Ammon's horn (tissue), 1 donor: Measurements from ENCODE around the gene RDH14.

Source experiments
- DNase-seq: peaks from one replicate; pipeline ENCODE4 v3.0.0-alpha.2; 2016; ENCODE audit warnings: low spot score

The RDH14 gene

DNA sequence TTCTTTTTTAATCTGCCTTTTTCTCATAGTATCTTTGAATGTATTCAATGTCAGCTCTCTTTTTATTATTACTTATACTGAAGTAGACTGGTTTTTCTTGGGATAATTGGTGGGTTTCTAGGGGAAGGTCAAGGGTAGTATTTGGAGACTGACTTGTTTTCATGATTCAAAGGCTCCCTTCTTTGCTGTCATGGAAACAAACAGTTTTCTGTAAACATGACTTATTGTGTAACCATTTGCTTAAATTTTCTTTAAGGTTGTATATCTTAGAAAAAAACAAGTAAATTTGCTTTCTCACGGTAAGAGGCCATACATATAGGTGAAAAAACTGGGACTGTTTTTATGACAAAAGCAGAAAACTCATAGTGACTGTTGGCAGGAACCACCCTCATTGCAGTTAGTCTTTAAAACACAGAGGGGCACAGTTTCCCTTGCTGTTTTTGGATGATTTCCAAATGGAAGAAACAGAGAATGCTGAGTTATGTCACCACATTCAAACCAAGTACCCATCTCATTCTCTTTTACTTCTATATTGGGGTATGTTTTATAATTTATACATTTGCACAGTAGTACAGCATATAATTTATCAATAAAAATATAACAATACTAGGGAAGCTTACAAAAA is 5.8 kb upstream of the RDH14 start:
- DNase-seq, result no peak

DNA sequence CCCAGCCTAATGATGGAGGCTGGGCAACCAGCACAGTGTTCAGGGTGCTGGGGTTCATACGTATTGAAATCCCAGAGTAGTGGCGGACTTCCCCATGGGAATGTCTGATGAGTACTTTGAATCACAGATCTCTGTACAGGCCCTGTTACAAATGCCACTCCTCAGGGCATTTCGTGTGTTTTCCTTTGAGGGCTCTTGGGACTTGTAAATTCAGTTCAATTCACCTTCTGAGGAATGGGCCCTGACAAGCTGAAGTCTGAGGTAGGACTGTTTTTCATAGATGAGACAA is 288 bp upstream of the RDH14 start:
- DNase-seq, result no peak

GRCh38 chr2:18559531-18560030 is 872 bp downstream of the RDH14 start:
- DNase-seq, result no peak

- no peak for DNase-seq
Measured at GRCh38 chr2:18558458-18558857, 2.0 kb downstream of the RDH14 start.

GRCh38 chr2:18557121-18557520 is 3.3 kb downstream of the RDH14 start:
- no peak for DNase-seq

GRCh38 chr2:18552351-18553077 is 7.9 kb downstream of the RDH14 start:
- no peak for DNase-seq

DNA sequence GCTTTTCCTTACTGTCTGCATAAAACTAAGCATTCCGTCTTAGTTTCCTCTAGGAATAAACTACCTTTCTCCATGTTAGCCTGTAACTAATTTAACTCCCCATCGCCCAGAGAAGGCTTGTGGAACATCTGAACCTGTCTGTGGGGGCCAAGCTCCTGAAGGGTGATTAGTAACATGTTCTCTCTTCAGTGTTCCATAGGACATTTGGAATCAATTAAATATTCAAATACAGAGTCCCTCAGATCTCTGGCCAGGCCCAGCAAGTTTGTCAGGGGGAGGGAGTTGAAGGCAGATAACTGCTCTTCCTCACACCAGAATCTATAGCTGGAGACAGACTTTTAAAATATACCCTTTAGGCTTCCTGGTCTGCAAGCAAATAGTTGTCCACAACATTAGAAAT is 8.8 kb downstream of the RDH14 start:
- DNase-seq, result no peak

- DNase-seq, result no peak
Measured at GRCh38 chr2:18551169-18551568, 9.3 kb downstream of the RDH14 start.

GRCh38 chr2:18550433-18550832 is 10.0 kb downstream of the RDH14 start:
- DNase-seq, result no peak

GRCh38 chr2:18549083-18549482 is 11.4 kb downstream of the RDH14 start:
- DNase-seq, result no peak

DNA sequence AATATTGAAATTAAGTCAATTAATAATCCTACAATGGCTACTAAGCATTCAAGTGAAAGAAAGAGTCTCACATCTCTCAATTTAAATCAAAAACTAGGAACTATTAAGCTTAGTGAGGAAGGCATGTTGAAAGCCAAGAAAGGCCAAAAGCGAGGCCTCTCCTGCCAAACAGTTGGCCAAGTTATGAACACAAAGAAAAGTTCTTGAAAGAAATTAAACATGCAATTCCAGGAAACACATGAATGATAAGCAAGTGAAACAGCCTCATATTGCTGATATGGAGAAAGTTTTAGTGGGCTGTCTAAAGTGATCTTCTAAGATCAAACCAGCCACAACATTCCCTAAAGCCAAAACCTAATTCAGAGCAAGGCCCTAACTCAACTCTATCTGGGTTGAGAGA is 11.8 kb downstream of the RDH14 start:
- DNase-seq, result no peak

GRCh38 chr2:18546567-18546966 is 13.9 kb downstream of the RDH14 start:
- DNase-seq, result no peak

DNA sequence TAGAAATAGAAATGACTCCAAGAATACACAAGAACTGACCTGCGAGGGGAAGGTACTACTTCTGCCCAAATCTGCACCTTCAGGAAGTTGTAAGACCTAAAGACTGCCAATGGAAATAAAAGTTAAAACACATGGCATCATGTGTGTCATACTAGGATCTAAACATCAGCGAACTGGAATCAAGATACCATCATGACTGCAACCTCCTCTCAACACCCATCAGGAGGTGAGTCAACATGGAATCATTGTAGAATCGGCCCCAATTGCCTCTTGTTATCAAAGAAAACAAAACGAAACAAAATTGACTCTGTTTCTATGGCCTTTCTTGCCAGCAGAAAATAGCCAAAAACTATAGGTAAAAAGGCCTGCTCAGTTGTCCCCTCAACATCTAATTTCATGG is 15.1 kb downstream of the RDH14 start:
- DNase-seq, result no peak

DNA sequence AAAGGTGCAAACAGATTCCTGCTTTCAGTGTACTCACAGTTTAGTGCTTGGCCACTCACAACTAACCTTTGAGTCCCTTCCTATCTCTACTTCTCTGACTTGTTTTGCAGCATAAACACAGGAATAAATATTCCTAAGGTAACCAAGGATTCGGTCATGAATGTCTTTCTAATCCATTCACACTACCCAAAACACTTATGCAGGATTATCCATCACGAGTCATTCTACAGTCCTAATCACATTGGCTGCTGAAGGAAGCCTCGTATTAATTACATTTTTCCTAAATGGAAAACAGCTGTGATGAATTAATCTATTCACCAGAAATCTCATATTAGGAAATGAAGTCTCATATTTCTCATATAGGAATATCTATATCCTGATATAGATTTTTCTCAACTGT is 16.3 kb downstream of the RDH14 start:
- DNase-seq, result no peak

- no peak for DNase-seq
Measured at GRCh38 chr2:18540872-18541271, 19.6 kb downstream of the RDH14 start.

DNA sequence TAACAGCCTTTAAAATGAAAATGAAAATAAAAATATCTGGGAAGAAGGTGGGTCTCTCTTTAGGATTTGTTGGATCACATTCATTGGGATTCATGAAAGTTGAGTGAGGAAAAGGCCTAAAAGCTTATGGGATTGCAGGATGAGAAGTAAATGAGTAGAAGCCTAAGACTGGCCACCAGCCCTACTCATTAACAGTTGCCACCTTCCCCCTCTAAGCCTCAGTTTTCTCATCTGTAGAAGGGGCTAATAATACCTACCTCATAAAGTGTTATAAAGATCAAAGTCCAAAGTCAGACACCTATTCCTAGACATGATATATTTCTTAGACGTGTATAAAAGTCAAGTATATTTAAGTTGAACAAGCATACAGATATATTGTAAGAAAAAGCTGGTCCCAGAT is 23.8 kb downstream of the RDH14 start:
- no peak for DNase-seq

GRCh38 chr2:18536100-18536499 is 24.4 kb downstream of the RDH14 start:
- DNase-seq, result no peak

DNA sequence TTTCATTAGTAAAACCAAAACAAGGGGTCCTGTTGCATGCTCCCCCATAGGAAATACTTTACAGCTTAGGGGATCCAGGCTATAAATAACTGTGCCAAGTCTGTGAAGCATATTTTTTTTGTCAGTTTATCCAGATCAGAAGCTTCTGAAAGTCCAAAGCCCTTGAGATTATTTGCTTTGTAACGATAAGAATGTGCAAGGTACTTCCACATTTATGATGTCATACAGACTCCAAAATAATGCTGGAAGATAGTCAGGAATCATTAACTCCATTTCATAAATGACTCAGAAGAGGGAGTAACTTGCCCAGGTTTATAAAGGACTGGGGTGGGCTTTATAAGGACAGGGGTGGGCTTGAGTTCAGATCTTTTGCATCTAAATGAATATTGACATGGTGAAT is 29.3 kb downstream of the RDH14 start:
- DNase-seq, result no peak

GRCh38 chr2:18527822-18528221 is 32.6 kb downstream of the RDH14 start:
- no peak for DNase-seq

DNA sequence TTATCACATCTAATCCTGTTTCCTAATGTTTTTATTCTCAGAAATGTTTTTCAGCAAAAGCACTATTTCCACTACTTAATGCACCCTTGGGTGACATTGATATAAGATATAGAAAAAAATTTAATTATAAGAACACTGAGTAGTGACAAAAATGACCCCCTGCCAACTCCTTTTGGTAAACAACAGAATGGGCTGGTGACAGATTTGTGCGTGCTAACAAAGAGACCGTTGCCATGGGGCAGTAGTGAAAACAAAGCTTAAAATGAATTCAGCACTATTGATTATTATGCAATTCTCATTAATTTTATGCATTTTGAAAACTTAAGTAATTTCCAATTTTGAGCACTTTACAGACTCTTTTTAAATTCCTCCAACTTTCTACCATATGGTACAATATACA is 33.1 kb downstream of the RDH14 start:
- no peak for DNase-seq

GRCh38 chr2:18526429-18526828 is 34.0 kb downstream of the RDH14 start:
- DNase-seq, result no peak

DNA sequence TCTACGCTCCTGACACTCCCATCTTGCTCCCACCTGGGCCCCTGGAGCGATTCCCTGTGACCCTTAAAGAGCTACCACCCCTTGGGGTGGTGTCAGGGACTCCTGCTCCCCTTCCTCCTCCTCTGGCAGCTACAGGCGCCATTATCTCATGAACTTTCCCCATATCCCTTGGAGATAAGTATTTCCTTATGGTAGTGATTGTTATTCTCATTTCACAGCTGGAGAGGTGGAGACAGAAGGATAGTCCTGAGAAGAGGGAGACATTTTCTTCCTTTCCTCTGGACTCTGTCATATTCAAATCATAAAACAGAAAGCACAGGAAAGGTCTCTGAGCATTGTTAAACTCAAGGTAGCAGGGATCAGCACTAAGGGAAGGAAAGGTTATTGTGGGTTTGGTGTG is 34.6 kb downstream of the RDH14 start:
- no peak for DNase-seq

DNA sequence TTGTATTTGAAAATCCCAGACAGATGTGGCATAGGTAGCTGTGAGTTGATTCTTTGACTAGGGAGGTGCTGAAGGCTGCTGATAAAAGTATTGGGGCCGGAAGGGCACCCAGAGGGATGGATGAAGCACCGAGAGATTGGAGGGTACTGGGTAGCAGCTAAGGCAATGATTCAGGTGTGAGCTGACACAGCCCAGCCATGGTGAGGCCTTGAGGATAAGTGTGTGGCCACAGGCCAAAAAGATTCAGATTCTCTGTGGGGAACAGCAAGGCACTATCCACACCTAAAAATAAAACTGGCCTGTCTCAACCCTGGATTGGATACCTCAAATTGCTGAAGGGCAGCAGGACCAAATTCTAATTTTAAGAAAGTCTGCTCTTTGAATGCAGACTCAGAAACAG is 35.2 kb downstream of the RDH14 start:
- no peak for DNase-seq

DNA sequence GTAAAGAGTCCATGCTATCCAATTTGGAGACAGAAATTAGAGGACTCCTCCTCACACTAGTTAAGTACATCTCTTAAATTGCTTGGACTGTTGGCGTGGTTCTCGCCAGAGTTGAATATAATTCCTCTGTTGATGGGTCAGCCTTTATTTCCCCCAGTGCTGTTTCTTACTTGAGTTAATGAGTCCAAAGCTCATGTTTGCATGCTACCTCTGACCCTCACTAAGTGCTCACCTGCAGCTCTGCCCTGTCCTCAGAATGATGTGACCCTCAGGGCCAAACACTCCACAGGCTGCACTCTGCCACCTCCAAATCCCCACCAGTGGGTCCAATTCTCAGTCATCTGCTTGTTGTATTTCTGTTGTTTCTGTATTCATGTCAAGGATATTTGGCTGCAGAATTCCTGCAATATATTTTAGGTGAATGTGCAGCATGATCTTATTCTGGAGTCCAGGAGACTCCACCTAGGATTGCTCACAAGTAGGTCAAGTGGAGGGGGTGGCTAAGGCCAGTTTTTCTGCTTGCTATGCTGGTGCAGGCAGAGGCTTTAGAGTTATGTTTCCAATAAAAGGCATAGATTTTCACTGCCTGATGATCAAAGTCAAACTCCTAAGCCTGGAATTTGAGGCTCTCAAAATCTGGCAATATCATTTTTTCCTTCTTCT is 37.8 kb downstream of the RDH14 start:
- no peak for DNase-seq
